Caco-2 (cell line): ENCODE data around the gene PPFIA4. TPM values are rescaled to one million over a fixed set of nuclear protein-coding genes. Genes with fewer than 3 reads are reported as not detected.

Experiments
- BruUV-seq: library from RNA; stranded (reverse); fragments of 400-500 nt; replicated peaks from 2 replicates; lab custom pipeline; 2021; lab: Mats Ljungman, UMichigan
- CTCF ChIA-PET: fragments of 300-600 bp; sonication (Branson Sonifier 250); formaldehyde crosslinking; loops from one replicate; lab custom pipeline; 2022; ENCODE audit warnings: antibody characterized with exemption; lab: Charles Lee
- POLR2A ChIA-PET: fragments of 300-600 bp; sonication (Branson Sonifier 250); formaldehyde crosslinking; loops from one replicate; lab custom pipeline; 2022; ENCODE audit warnings: antibody characterized with exemption; lab: Charles Lee
- DNase-seq, 2 experiments: peaks; one replicate each; pipeline versions ENCODE4 v3.0.0 to v3.0.0-alpha.2; 2020 to 2022
- H3K27me3 ChIP-seq: replicated peaks from 2 replicates; pipeline ENCODE4 v1.6.0; 2011; ENCODE audit warnings: low read length; ENCODE audit not compliant: control insufficient read depth, insufficient read depth
- H3K36me3 ChIP-seq: 2 replicates; pipeline ENCODE4 v1.5.1; 2011; ENCODE audit warnings: low read length; ENCODE audit not compliant: control insufficient read depth, insufficient read depth
- H3K4me1 ChIP-seq: fragments of 250-450 bp; sonication (Bioruptor Pico); 2 replicates; pipeline ENCODE4 v1.5.1; 2020; ENCODE audit warnings: mild to moderate bottlenecking
- H3K4me3 ChIP-seq: 2 replicates; pipeline ENCODE4 v1.5.1; 2011; ENCODE audit warnings: low read depth, mild to moderate bottlenecking, control low read depth, low read length
- H3K9me3 ChIP-seq: fragments of 250-450 bp; sonication (Bioruptor Pico); 2 replicates; pipeline ENCODE4 v1.5.1; 2020; ENCODE audit warnings: mild to moderate bottlenecking, moderate library complexity
- H3K27ac Mint-ChIP-seq: one replicate; pipeline ENCODE4 v1.8.0; 2022; ENCODE audit warnings: mixed read lengths; ENCODE audit not compliant: unreplicated experiment
- H3K27me3 Mint-ChIP-seq: one replicate; pipeline ENCODE4 v1.8.0; 2022; ENCODE audit warnings: mixed read lengths; ENCODE audit not compliant: insufficient read depth, unreplicated experiment
- H3K36me3 Mint-ChIP-seq: one replicate; pipeline ENCODE4 v1.8.0; 2022; ENCODE audit warnings: mild to moderate bottlenecking, mixed read lengths; ENCODE audit not compliant: insufficient read depth, unreplicated experiment
- H3K4me1 Mint-ChIP-seq: one replicate; pipeline ENCODE4 v1.8.0; 2022; ENCODE audit warnings: low read depth, mixed read lengths; ENCODE audit not compliant: unreplicated experiment
- H3K4me3 Mint-ChIP-seq: one replicate; pipeline ENCODE4 v1.8.0; 2022; ENCODE audit warnings: mild to moderate bottlenecking, moderate library complexity, mixed read lengths; ENCODE audit not compliant: unreplicated experiment
- H3K9me3 Mint-ChIP-seq: one replicate; pipeline ENCODE4 v1.8.0; 2022; ENCODE audit warnings: mixed read lengths; ENCODE audit not compliant: unreplicated experiment
- CTCF ChIP-seq, 2 experiments: fragments of 200-600 bp in 1 of 2; IDR thresholded peaks; 1 replicate in 1 of 2; 2 replicates in 1 of 2; pipeline versions ENCODE4 v1.5.1 to v1.8.0; 2011 to 2022; ENCODE audit warnings: antibody characterized with exemption in 1 of 2, control low read depth in 1 of 2, inconsistent platforms in 1 of 2, low read depth in 1 of 2, low read length in 1 of 2, mild to moderate bottlenecking in 1 of 2, moderate library complexity in 1 of 2; ENCODE audit not compliant: insufficient read depth in 1 of 2, severe bottlenecking in 1 of 2, unreplicated experiment in 1 of 2
- intact Hi-C: fragments of 100-400 bp; cut with micrococcal nuclease; formaldehyde crosslinking; loops from one replicate; pipeline ENCODE4 v1.10.0; 2022; ENCODE audit not compliant: unreplicated experiment
- total RNA-seq: library from RNA; stranded (reverse); gene quantifications from 2 replicates; pipeline ENCODE4 v1.2.3, GENCODE V29; 2022

The PPFIA4 gene
- total RNA-seq, 1 experiment from 2014 or later = 9.4 TPM

GRCh38 chr1:203039609-203040512, 13.6 kb downstream of the PPFIA4 start:
- Histone ChIP-seq H3K4me3 (no peak overlapping the region), H3K27me3 (no peaks in the 10 kb centered on the region), H3K4me1 (peaks cover 8% of the 10 kb centered on the region; the same call in 1 of the 2 replicates), H3K9me3 (no peaks in the 10 kb centered on the region), H3K36me3 (no peaks in the 10 kb centered on the region)
- peaks cover 21% of the 10 kb centered on the region for H3K4me1 Mint-ChIP-seq
- no peaks in the 10 kb centered on the region for H3K27me3 Mint-ChIP-seq
- no peaks in the 10 kb centered on the region for H3K9me3 Mint-ChIP-seq
- BruUV-seq = no TSS peak
- intact Hi-C loops = loop anchor here (1.0 to 10.0 kb wide), 6 partner anchors 42 to 285 kb away; no protein-coding TSS in a partner anchor
- H3K4me3 Mint-ChIP-seq = no peak overlapping the region
- CTCF ChIA-PET = interaction anchor here (0.6 to 3.5 kb wide), 28 partner anchors 10 to 303 kb away, joined by 3 to 90 read pairs (median 5); partner anchors contain the start of genes ADORA1 and PPFIA4
- POLR2A ChIA-PET = no interaction called here
- no peak overlapping the region for H3K27ac Mint-ChIP-seq
- no peak for TF ChIP-seq CTCF (IDR thresholded peaks at IDR 0.05; ENCODE audit: insufficient read depth in 1 of 2, low read depth in 1 of 2, low read length in 1 of 2, severe bottlenecking in 1 of 2, unreplicated experiment in 1 of 2)
- DNase-seq = peak; percentile 35 to 38
- H3K36me3 Mint-ChIP-seq = peaks cover 5% of the 10 kb centered on the region

- no peaks in the 10 kb centered on the region for H3K36me3 ChIP-seq
- H3K36me3 Mint-ChIP-seq = peaks cover 5% of the 10 kb centered on the region
- H3K9me3 Mint-ChIP-seq = no peaks in the 10 kb centered on the region
- BruUV-seq = no TSS peak
- H3K4me1 ChIP-seq = peaks cover 8% of the 10 kb centered on the region; the same call in 1 of the 2 replicates
- intact Hi-C loops = no loop called here
- no peak overlapping the region for H3K4me3 ChIP-seq
- DNase-seq = peak in 1 of 2 experiments; percentile 21
- CTCF ChIA-PET = interaction anchor here (0.6 to 3.5 kb wide), 20 partner anchors 9 to 287 kb away, joined by 3 to 90 read pairs (median 5); partner anchors contain the start of genes ADORA1 and PPFIA4
- no peaks in the 10 kb centered on the region for H3K27me3 ChIP-seq
- no peak for TF ChIP-seq CTCF (IDR thresholded peaks at IDR 0.05; ENCODE audit: insufficient read depth in 1 of 2, low read depth in 1 of 2, low read length in 1 of 2, severe bottlenecking in 1 of 2, unreplicated experiment in 1 of 2)
- H3K27me3 Mint-ChIP-seq = no peaks in the 10 kb centered on the region
- H3K27ac Mint-ChIP-seq = peak overlapping the region; percentile 50
- POLR2A ChIA-PET = no interaction called here
- H3K4me3 Mint-ChIP-seq = no peak overlapping the region
- H3K4me1 Mint-ChIP-seq = peaks cover 21% of the 10 kb centered on the region
- H3K9me3 ChIP-seq = no peaks in the 10 kb centered on the region
Measured at GRCh38 chr1:203040513-203041275, 14.4 kb downstream of the PPFIA4 start.
